ENCODE data around the gene TM4SF20. TPM values are rescaled to one million over a fixed set of nuclear protein-coding genes. Genes with fewer than 3 reads are reported as not detected.

Gene TM4SF20
- total RNA-seq, 4 donors from 2014 or later, result not detected

- WGBS, 2 donors, result 40 to 48% methylated on average over 2 of the region's 2 CpGs
- TF ChIP-seq CTCF (IDR thresholded peaks at IDR 0.05) (no peak), POLR2A (IDR thresholded peaks at IDR 0.05) (no peak)
- no peaks in the 10 kb centered on the region for H3K36me3 ChIP-seq
- H3K4me3 ChIP-seq, result no peak overlapping the region
- no peaks in the 10 kb centered on the region for H3K27me3 ChIP-seq
- intact Hi-C loops (cut with DNase I), result no loop called here
- H3K27ac ChIP-seq, result no peak overlapping the region
- peaks cover 0 to 6% (median 0%) of the 10 kb centered on the region in 3 donors for H3K4me1 ChIP-seq
- no peak for DNase-seq
- H3K9me3 ChIP-seq, result no peaks in the 10 kb centered on the region
These were observed 66.5 kb downstream of the TM4SF20 start for GRCh38 chr2:227312579-227312978.

Other genes with a start within 250 kb of the TM4SF20 start
- gene COL4A4, start 215.1 kb downstream of the TM4SF20 start, total RNA-seq, result 1 to 10 TPM in 2 of 4 donors, under 1 TPM in 2; 0.40 to 2.3 (median 0.93) TPM
- 1 to 10 TPM in 1 of 4 donors, under 1 TPM in 3; 0.11 to 2.5 (median 0.38) TPM for gene COL4A3, start 214.7 kb downstream of the TM4SF20 start, total RNA-seq
- gene MFF, start 54.1 kb downstream of the TM4SF20 start, total RNA-seq, result 10 to 100 TPM; 66.8 to 91.0 (median 84.8) TPM
- not detected for gene SCYGR1, start 8.6 kb upstream of the TM4SF20 start, total RNA-seq
- 10 to 100 TPM; 31.3 to 78.4 (median 66.6) TPM for gene AGFG1, start 92.8 kb upstream of the TM4SF20 start, total RNA-seq
- gene SCYGR2, start 219.6 kb upstream of the TM4SF20 start, total RNA-seq, result not detected
- gene SCYGR3, start 235.5 kb upstream of the TM4SF20 start, total RNA-seq, result not detected
- not detected for gene SCYGR4, start 238.2 kb upstream of the TM4SF20 start, total RNA-seq